ENCODE measurements around the gene NTM. TPM values are rescaled to one million over a fixed set of nuclear protein-coding genes. Genes with fewer than 3 reads are reported as not detected.
"Not testable (repeated sequence)": the region's sequence is repeated elsewhere in the genome, so short reads cannot be mapped to it uniquely, and the experiment has no call there.

Gene NTM
- total and polyA plus RNA-seq, 12 donors: 0.26 to 11.5 (median 4.0) TPM

DNA sequence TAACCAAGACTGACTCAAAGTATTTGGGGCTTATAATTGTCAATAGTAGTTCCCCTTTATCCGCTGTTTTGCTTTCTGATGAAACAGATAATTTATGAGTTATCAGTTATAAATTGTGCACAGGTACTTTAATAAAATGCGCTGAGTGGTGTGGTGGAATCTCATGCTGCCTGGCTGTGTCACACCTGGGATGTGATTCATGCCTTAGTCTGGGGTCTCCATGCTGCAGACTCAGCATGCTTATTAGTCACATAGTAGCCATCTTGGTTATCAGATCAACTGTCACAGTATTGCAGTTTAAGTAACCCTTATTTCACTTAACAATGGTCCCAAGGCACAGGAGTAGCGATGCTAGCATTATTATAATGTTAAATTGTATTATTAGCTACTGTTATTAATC is 995.2 kb downstream of the NTM start:
- DNase-seq: no peak
- Histone ChIP-seq H3K9me3 (replicated peaks in 1 of 3) (no peaks in the 10 kb centered on the region), H3K4me3 (no peak overlapping the region), H3K36me3 (replicated peaks in 1 of 2) (no peaks in the 10 kb centered on the region), H3K27ac (no peak overlapping the region), H3K4me1 (replicated peaks in 1 of 2) (no peaks in the 10 kb centered on the region), H3K27me3 (no peaks in the 10 kb centered on the region)
- TF ChIP-seq POLR2A (IDR thresholded peaks at IDR 0.05): no peak
- no peak for TF ChIP-seq CTCF (IDR thresholded peaks at IDR 0.05)
- 71 to 93% (median 85%) methylated on average over 3 of the region's 3 CpGs for WGBS, 4 donors
- intact Hi-C loops (cut with DNase I): no loop called here

- intact Hi-C loops (cut with DNase I): no loop called here
- no peaks in the 10 kb centered on the region for H3K9me3 ChIP-seq (replicated peaks in 1 of 3)
- no peaks in the 10 kb centered on the region for H3K4me1 ChIP-seq (replicated peaks in 1 of 2)
- TF ChIP-seq POLR2A (IDR thresholded peaks at IDR 0.05) (no peak), CTCF (IDR thresholded peaks at IDR 0.05) (no peak)
- no peak for DNase-seq
- no peaks in the 10 kb centered on the region for H3K36me3 ChIP-seq (replicated peaks in 1 of 2)
- no peak overlapping the region for H3K27ac ChIP-seq
- 79 to 91% (median 85%) methylated on average over 3 of the region's 3 CpGs for WGBS, 4 donors
- H3K27me3 ChIP-seq: no peaks in the 10 kb centered on the region
- H3K4me3 ChIP-seq: no peak overlapping the region
Observed at GRCh38 chr11:132367293-132367692, 996.9 kb downstream of the NTM start.

DNA sequence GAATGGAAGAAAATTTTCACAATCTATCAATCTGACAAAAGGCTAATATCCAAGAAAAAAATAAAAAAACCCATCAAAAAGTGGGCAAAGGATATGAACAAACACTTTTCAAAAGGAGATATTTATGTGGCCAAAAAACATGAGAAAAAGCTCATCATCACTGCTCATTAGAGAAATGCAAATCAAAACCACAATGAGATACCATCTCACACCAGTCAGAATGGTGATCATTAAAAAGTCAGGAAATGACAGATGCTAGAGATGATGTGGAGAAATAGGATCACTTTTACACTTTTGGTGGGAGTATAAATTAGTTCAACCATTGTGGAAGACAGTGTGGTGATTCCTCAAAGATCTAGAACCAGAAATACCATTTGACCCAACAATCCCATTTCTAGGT is 999.7 kb downstream of the NTM start:
- intact Hi-C loops (cut with DNase I); H3K36me3 ChIP-seq (replicated peaks in 1 of 2); H3K4me1 ChIP-seq (replicated peaks in 1 of 2); H3K27ac ChIP-seq; DNase-seq; H3K4me3 ChIP-seq; H3K27me3 ChIP-seq; H3K9me3 ChIP-seq (replicated peaks in 1 of 3): not testable (repeated sequence)

GRCh38 chr11:132373405-132374143 is 1003.2 kb downstream of the NTM start:
- intact Hi-C loops (cut with DNase I): no loop called here
- WGBS, 4 donors: 84 to 93% (median 90%) methylated on average over 4 of the region's 4 CpGs
- Histone ChIP-seq H3K9me3 (replicated peaks in 1 of 3) (no peaks in the 10 kb centered on the region), H3K36me3 (replicated peaks in 1 of 2) (no peaks in the 10 kb centered on the region), H3K27ac (no peak overlapping the region), H3K4me1 (replicated peaks in 1 of 2) (no peaks in the 10 kb centered on the region), H3K4me3 (no peak overlapping the region), H3K27me3 (no peaks in the 10 kb centered on the region)
- no peak for DNase-seq
- TF ChIP-seq POLR2A (IDR thresholded peaks at IDR 0.05): no peak
- no peak for TF ChIP-seq CTCF (IDR thresholded peaks at IDR 0.05)

GRCh38 chr11:132379540-132379939 is 1009.1 kb downstream of the NTM start:
- Histone ChIP-seq H3K27me3 (no peaks in the 10 kb centered on the region), H3K4me3 (no peak overlapping the region), H3K27ac (no peak overlapping the region), H3K9me3 (replicated peaks in 1 of 3) (no peaks in the 10 kb centered on the region), H3K36me3 (replicated peaks in 1 of 2) (no peaks in the 10 kb centered on the region), H3K4me1 (replicated peaks in 1 of 2) (no peaks in the 10 kb centered on the region)
- no peak for DNase-seq
- 85 to 95% (median 91%) methylated on average over 3 of the region's 3 CpGs for WGBS, 4 donors
- TF ChIP-seq CTCF (IDR thresholded peaks at IDR 0.05) (no peak), POLR2A (IDR thresholded peaks at IDR 0.05) (no peak)
- intact Hi-C loops (cut with DNase I): no loop called here

All from adrenal gland (tissue), 12 donors.